HG03565 (cell line): ENCODE results near the gene KCNH1.
"Not testable (repeated sequence)": the region's sequence is repeated elsewhere in the genome, so short reads cannot be mapped to it uniquely, and the experiment has no call there.

Experiments used
- ATAC-seq: cut with Tn5 transposase; IDR thresholded peaks from one replicate; pipeline ENCODE4 v1.9.1; 2021; ENCODE audit warnings: mild to moderate bottlenecking, moderate library complexity; ENCODE audit not compliant: unreplicated experiment

The KCNH1 gene

DNA sequence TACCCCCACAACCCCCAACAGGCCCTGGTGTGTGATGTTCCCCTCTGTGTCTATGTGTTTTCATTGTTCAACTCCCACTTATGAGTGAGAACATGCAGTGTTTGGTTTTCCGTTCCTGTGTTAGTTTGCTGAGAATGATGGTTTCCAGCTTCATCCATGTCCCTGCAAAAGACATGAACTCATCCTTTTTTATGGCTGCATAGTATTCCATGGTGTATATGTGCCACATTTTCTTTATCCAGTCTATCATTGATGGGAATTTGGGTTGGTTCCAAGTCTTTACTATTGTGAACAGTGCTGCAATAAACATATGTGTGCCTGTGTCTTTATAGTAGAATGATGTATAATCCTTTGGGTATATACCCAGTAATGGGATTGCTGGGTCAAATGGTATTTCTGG is 122.8 kb downstream of the KCNH1 start:
- ATAC-seq: not testable (repeated sequence)

DNA sequence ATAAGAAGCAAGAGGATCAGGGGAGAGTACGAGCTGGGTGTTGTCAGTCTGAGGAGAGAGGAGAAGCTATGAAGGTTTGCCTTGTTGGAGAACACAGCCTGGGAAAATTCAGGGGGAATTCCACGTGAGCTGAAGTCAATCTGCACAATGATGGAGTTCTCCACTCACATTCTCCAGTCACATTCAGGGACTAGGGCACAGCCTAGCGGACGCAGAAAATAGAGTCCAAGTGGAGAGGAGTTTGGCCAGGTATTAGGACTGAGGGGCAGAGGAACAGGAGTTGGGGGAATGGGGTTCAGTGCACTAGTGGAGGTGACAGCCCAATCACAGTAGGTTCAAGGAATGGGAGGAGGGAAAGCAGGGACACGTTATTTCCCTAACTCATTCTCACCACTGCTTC is 124.0 kb downstream of the KCNH1 start:
- ATAC-seq: no peak

- no peak for ATAC-seq
These were observed 126.1 kb downstream of the KCNH1 start for GRCh38 chr1:211007830-211008229.

DNA sequence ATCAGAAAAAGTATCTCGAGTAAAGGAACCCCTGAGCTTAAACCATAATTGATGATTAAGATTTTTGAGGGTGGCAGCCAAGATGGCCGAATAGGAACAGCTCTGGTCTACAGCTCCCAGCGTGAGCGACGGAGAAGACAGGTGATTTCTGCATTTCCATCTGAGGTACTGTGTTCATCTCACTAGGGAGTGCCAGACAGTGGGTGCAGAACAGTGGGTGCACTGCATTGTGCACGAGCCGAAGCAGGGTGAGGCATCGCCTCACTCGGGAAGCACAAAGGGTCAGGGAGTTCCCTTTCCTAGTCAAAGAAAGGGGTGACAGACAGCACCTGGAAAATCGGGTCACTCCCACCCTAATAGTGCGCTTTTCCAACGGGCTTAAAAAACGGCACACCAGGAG is 138.0 kb downstream of the KCNH1 start:
- not testable (repeated sequence) for ATAC-seq

DNA sequence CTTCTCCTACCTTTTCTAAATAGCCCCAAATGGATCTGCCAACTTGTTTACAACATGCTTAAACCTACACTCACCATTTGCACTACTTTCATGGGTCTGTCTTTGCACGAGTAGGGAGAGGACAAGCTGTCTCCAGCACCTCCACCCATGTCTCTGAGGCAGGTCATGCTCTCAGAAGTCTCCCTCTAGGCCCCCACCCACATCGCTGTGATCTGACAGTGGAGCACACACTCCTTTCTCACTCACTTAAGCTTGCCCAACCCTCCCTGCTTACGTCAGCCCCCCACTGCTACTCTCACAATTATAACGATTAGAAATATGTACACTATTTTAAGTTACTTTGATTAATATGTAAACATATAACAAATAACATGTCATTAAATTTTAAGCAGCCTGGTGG is 141.1 kb downstream of the KCNH1 start:
- no peak for ATAC-seq

GRCh38 chr1:210989905-210990304 is 144.0 kb downstream of the KCNH1 start:
- no peak for ATAC-seq

GRCh38 chr1:210981490-210981889 is 152.5 kb downstream of the KCNH1 start:
- ATAC-seq: no peak

DNA sequence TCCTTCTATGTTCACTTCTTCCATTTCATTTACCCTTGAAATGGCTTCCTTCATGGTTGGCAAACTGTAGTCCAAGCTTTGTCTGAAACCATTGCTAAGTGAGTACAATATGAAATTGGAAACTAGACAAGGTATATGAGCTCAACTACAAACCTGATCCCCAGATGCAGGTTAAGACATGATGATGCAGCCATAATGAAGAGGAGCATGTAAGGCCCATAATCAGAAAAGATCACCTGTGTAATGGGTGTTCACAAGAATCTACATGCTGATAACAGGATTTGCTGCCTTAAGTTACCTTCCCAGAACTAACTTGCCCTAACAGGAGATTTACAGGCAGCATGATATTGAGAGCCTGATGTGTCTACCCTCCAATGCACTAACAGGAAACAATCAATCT is 153.9 kb downstream of the KCNH1 start:
- ATAC-seq: no peak

- ATAC-seq: no peak
These were observed 155.0 kb downstream of the KCNH1 start for GRCh38 chr1:210978974-210979354.

DNA sequence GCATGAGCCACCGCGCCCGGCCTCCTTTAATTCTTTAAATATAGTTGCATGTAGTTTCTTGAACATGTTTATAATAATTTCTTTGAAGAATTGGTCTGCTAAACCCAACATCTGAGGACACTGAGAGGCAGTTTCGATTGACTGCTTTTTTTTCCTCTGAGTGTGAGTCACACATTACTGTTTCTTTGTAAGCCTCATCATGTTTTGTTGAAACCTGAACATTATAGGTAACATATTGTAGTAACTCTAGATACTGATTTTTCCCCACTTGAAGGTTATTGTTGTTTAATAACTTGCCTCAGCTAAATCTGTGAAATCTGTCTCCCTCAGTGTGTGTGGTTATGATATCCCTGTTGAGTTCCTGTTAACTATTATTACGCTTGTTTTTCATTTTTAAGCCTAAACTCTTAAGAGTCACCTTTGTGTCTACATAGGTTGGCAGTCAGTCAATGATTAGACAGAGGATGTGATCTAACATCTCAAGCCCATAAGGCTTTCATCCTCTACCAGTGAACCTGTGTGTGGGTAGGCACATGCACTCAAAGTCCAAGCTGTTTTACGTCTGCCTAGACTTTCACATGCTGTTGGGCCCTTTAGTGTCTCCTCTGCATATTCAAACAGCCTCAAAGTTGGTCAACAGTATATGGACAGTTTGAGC is 155.5 kb downstream of the KCNH1 start:
- ATAC-seq: no peak

DNA sequence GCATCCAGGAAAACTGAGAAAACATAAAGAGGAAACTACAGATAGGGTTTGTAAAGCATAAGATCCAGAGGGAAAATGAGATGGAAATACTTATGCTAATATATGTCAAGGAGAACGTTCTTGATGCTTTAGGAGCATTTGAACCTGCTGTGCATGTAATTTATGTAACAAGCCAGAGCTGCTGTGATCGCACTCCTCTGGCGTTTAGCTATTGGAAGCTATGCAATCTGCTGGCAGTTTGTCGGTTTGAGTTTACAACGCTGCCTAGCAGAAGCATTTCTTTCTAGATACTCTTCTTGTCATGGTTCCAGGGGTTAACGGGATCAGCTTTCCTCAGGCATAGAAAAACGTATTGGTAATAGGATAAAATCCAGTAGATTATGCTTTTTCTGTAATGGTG is 182.7 kb downstream of the KCNH1 start:
- no peak for ATAC-seq

DNA sequence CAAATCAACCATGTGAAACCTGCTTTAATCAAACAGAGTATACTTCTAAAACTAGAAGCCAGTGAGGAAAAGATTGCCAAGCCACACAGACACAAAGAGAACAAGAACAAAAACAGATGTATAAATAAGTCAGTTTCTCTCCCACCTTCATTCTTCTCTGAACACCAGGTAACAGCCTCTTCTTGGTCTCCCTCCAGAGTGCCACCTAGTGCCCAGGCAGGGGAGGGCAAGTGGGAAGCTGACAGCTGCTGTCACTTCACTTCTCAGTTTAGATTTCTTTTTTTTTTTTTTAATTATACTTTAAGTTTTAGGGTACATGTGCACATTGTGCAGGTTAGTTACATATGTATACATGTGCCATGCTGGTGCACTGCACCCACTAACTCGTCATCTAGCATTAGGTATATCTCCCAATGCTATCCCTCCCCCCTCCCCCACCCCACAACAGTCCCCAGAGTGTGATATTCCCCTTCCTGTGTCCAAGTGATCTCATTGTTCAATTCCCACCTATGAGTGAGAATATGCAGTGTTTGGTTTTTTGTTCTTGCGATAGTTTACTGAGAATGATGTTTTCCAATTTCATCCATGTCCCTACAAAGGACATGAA is 183.9 kb downstream of the KCNH1 start:
- peak; percentile 83 for ATAC-seq

- ATAC-seq: no peak
These were observed 184.5 kb downstream of the KCNH1 start for GRCh38 chr1:210949489-210949888.

GRCh38 chr1:210949039-210949438 is 184.9 kb downstream of the KCNH1 start:
- no peak for ATAC-seq

DNA sequence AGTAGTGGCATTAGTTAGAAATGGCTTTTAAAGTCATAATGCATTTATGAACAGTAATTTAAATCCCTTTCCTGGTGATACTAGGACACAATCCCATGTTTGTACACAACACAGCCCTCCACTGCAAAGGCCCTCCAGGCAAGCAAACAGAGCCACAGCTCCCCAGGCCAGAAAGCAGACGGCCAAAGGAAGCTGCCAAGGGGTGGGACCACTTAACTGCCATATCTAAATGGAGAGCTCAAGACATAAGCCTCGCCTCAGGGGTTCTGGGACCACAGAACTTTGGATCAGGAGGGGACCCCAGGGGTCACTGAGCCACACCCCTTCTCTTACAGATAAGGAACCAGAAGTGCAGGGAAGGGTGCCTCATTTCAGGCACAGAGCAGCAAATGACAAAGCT is 189.7 kb downstream of the KCNH1 start:
- ATAC-seq: no peak

DNA sequence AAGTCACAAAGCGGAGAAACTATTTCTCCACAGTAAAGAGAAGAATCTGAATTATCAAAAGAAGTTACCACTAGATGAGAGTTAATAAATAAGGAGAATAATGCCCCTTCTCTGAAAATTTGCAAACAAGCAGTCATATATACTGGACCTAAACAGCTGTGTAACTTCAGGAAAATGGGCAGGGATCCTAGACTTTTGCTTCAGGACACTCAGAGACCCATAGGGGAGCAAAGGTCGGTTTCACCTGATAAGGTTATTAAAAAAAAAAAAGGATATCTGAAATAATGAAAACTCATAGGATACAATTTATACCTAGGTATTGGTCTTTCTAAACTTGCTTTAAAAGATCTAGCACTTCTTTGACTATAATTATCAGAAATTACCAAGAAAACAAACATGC is 191.4 kb downstream of the KCNH1 start:
- no peak for ATAC-seq

DNA sequence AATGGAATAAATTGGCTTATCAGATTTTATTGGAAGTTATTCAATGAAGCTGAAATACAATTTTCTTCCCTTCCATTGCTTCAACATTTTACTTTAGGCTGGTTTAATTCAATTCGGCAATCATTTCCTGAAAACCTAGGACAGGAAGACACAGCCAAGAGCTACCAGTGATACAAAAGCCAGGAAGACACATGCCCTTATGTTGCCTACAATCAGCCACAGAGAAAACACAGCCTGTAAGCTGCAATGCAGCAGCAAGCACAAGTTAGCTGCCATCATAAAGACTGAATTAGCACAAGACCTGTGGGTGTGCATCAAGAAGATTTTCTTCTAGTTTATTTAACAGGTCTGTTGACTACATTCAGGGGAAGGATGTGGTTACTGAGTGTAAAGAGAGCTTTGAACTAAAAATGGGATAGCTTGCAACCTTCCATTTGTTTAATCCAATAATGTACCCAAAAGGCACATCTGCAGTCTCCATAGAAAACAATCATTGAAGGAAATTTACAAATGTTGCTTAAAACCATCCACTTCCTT is 193.8 kb downstream of the KCNH1 start:
- ATAC-seq: no peak

- ATAC-seq: no peak
These were observed 195.5 kb downstream of the KCNH1 start for GRCh38 chr1:210938416-210938925.

GRCh38 chr1:210937846-210938245 is 196.1 kb downstream of the KCNH1 start:
- no peak for ATAC-seq

GRCh38 chr1:210935905-210936304 is 198.0 kb downstream of the KCNH1 start:
- ATAC-seq: no peak

- ATAC-seq: no peak
These were observed 201.8 kb downstream of the KCNH1 start for GRCh38 chr1:210932104-210932503.

DNA sequence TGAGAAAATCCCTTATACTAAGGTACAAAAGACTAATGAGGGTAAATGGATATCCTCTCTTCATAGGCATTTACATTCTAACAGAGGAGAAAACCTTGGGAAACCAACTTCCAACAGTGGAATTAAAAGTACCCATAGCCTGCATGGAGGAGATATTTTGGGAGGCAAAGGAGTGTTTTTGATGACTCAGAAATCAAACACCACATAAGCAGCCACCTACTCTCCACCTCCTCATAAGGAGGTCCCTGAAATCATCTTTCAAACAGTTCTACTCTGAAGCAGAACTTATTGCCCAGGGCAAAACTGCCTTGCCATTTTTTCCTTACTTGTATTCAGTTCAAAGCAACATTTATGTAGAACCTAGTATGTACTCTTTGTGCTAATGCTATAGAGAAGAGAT is 211.3 kb downstream of the KCNH1 start:
- no peak for ATAC-seq
